Activated naive CD4-positive, alpha-beta T cell treated with anti-CD3 and anti-CD28 coated beads, Interleukin-2, amount 50 U/mL, for 72 hours (primary cell): ENCODE data around the gene DRC1. TPM values are rescaled to one million over a fixed set of nuclear protein-coding genes. Genes with fewer than 3 reads are reported as not detected.

Experiments
- total RNA-seq, 2 donors: library from RNA; stranded (reverse); gene quantifications; one replicate each; pipeline ENCODE4 v1.2.3, GENCODE V29; 2022

The DRC1 gene
- total RNA-seq, 2 donors from 2014 or later: not detected

Other genes starting within 250 kb of the DRC1 start
- 10 to 100 TPM in 1 of 2 donors, under 1 TPM in 1; 0.96 to 10.4 TPM for gene GAREM2, start 228.8 kb upstream of the DRC1 start, total RNA-seq
- 100 to 1,000 TPM in 1 of 2 donors, 10 to 100 TPM in 1; 85.0 to 140 TPM for gene HADHA, start 157.3 kb upstream of the DRC1 start, total RNA-seq
- 10 to 100 TPM; 60.8 to 74.1 TPM for gene HADHB, start 157.0 kb upstream of the DRC1 start, total RNA-seq
- 10 to 100 TPM; 24.4 to 45.0 TPM for gene SELENOI, start 55.8 kb upstream of the DRC1 start, total RNA-seq
- 1 to 10 TPM in 1 of 2 donors, under 1 TPM in 1; 0.57 to 7.5 TPM for gene ADGRF3, start 55.1 kb upstream of the DRC1 start, total RNA-seq
- gene OTOF, start 76.2 kb downstream of the DRC1 start, total RNA-seq: 1 to 10 TPM in 1 of 2 donors, under 1 TPM in 1; 0.16 to 2.7 TPM
- gene CIB4, start 239.4 kb downstream of the DRC1 start, total RNA-seq: not detected